DMS 273 treated with DMSO at 0.1 percent for 48 hours (cell line): ENCODE data around the gene NHSL1.
A peak's percentile ranks its signal among the peaks of the same experiment; 100 is the strongest.

ENCODE experiments used
- DNase-seq: peaks from one replicate; lab custom pipeline; 2025; lab: John Stamatoyannopoulos, UW

The NHSL1 gene

GRCh38 chr6:138424004-138424904, 75.0 kb downstream of the NHSL1 start:
- DNase-seq, result no peak

GRCh38 chr6:138422861-138423260, 76.4 kb downstream of the NHSL1 start:
- no peak for DNase-seq

GRCh38 chr6:138421608-138422007, 77.7 kb downstream of the NHSL1 start:
- no peak for DNase-seq

- DNase-seq, result no peak
These were observed 78.2 kb downstream of the NHSL1 start for GRCh38 chr6:138421089-138421488.

GRCh38 chr6:138420356-138420755, 78.9 kb downstream of the NHSL1 start:
- DNase-seq, result no peak

GRCh38 chr6:138419766-138420165, 79.5 kb downstream of the NHSL1 start:
- DNase-seq, result no peak

- no peak for DNase-seq
These were observed 81.1 kb downstream of the NHSL1 start for GRCh38 chr6:138418118-138418742.

GRCh38 chr6:138417493-138418117, 81.7 kb downstream of the NHSL1 start:
- no peak for DNase-seq

- no peak for DNase-seq
These were observed 83.1 kb downstream of the NHSL1 start for GRCh38 chr6:138416206-138416605.

GRCh38 chr6:138415125-138415524, 84.2 kb downstream of the NHSL1 start:
- no peak for DNase-seq

GRCh38 chr6:138410972-138411880, 88.1 kb downstream of the NHSL1 start:
- DNase-seq, result no peak

- DNase-seq, result no peak
These were observed 89.1 kb downstream of the NHSL1 start for GRCh38 chr6:138410048-138410735.

GRCh38 chr6:138406443-138406842, 92.9 kb downstream of the NHSL1 start:
- no peak for DNase-seq

- no peak for DNase-seq
These were observed 93.4 kb downstream of the NHSL1 start for GRCh38 chr6:138405816-138406413.

- DNase-seq, result no peak
These were observed 94.5 kb downstream of the NHSL1 start for GRCh38 chr6:138404666-138405337.

- DNase-seq, result peak; percentile 73
These were observed 95.3 kb downstream of the NHSL1 start, which contains the start of gene HEBP2 for GRCh38 chr6:138403801-138404665. Gene HEBP2, plus strand, starts transcription at chr6:138404223. Its CDS starts 273 bp downstream, at chr6:138404496.

- DNase-seq, result no peak
These were observed 95.9 kb downstream of the NHSL1 start for GRCh38 chr6:138403324-138403800.

- no peak for DNase-seq
These were observed 96.5 kb downstream of the NHSL1 start for GRCh38 chr6:138402838-138403187.
